Measurements from ENCODE around the gene CYB561D2.

Gene CYB561D2

DNA sequence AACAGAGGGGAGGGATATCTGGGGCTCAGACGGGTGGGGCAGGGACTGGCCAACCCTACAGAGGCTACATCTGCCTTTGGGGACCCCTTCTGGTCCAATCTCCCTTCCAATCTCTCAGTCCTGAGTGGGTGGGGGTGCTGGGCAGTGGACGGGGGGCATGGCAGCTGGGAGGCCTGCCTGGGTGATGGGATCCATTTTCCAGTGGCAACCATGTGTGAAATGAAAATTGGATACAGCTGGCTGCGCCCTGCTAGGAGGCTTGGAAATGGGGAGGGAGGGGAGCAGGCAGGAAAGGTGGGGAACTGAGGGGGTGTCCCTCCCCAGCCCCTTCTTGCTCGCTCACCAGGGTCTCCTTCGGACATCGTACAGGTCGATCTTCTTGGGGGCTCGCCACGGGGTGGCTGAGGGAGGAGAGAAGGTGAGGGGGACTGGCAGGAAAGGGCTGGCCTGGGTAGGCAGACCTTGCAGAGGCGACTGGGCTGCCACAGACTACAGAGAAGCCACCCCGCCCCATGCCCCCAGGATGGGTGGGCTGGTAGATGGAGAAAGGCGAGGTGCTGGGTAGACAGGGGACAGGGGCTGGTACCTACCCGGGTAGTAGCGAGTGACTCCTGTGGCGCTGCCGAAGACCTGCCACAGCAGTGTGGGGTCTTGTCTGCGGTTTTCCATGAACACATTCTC, 29.9 kb downstream of the CYB561D2 start:
- no peak overlapping the region for H3K4me3 ChIP-seq (ENCODE audit: extremely low read depth, insufficient read depth, low read length, poor library complexity, severe bottlenecking)
- H3K4me1 ChIP-seq (ENCODE audit: control insufficient read depth, insufficient read depth, low read length, poor library complexity, severe bottlenecking): no peaks in the 10 kb centered on the region
- H3K27ac ChIP-seq (ENCODE audit: low read depth, low read length, severe bottlenecking): no peak overlapping the region
- WGBS, 2 experiments (ENCODE audit: insufficient coverage in 2 of 2): 89 to 92% methylated on average over 14 to 15 of the region's 17 CpGs
- no peaks in the 10 kb centered on the region for H3K36me3 ChIP-seq (ENCODE audit: control insufficient read depth, insufficient read depth, low read length)
- no peaks in the 10 kb centered on the region for H3K9me3 ChIP-seq (ENCODE audit: control insufficient read depth, low read length)

DNA sequence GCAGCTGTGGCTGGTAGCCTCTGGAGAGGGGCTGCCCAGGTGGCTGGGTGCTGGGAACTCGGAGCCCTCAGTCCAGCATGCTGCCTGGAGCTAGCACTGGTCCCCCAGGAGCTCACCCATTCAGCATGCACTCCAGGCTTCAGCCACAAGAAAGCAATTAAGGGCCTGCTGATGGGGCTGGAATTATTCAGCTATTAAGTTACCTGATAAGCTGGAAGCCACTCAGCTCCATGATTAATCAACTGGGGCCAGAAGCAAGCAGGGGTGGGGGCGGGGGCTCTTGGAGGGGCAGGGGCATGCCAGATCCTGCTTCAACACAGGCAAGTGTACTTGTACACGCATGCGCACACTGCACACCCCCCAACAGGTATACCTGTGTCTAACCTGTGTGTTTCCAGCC, 30.7 kb downstream of the CYB561D2 start:
- Histone ChIP-seq H3K4me1 (ENCODE audit: control insufficient read depth, insufficient read depth, low read length, poor library complexity, severe bottlenecking) (no peaks in the 10 kb centered on the region), H3K4me3 (ENCODE audit: extremely low read depth, insufficient read depth, low read length, poor library complexity, severe bottlenecking) (no peak overlapping the region), H3K27ac (ENCODE audit: low read depth, low read length, severe bottlenecking) (no peak overlapping the region), H3K36me3 (ENCODE audit: control insufficient read depth, insufficient read depth, low read length) (no peaks in the 10 kb centered on the region), H3K9me3 (ENCODE audit: control insufficient read depth, low read length) (no peaks in the 10 kb centered on the region)
- 97 to 100% methylated on average over 4 of the region's 4 CpGs for WGBS, 2 experiments (ENCODE audit: insufficient coverage in 2 of 2)

DNA sequence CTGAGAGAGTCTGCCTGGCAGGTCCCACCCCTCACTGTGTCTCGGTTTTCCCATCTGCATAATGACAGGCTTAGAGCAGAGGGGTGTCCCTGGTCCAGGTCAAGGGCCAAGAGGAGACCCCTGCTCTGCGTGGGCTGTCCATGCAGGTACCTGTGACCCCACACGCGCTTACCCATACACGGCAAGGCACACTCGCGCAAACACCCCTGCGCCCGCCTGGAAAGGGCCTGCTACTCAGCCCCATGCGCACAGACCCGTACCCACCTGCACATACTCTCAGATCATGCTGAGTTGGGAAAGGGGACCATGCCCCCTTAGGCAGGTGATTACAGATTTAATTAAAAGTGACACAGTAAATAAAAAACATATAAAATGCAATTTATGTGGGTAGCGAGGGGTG, 32.1 kb downstream of the CYB561D2 start:
- no peaks in the 10 kb centered on the region for H3K36me3 ChIP-seq (ENCODE audit: control insufficient read depth, insufficient read depth, low read length)
- no peak overlapping the region for H3K4me3 ChIP-seq (ENCODE audit: extremely low read depth, insufficient read depth, low read length, poor library complexity, severe bottlenecking)
- no peak overlapping the region for H3K27ac ChIP-seq (ENCODE audit: low read depth, low read length, severe bottlenecking)
- H3K9me3 ChIP-seq (ENCODE audit: control insufficient read depth, low read length): no peaks in the 10 kb centered on the region
- WGBS, 2 experiments (ENCODE audit: insufficient coverage in 2 of 2): 69 to 83% methylated on average over 3 to 10 of the region's 12 CpGs
- H3K4me1 ChIP-seq (ENCODE audit: control insufficient read depth, insufficient read depth, low read length, poor library complexity, severe bottlenecking): no peaks in the 10 kb centered on the region

DNA sequence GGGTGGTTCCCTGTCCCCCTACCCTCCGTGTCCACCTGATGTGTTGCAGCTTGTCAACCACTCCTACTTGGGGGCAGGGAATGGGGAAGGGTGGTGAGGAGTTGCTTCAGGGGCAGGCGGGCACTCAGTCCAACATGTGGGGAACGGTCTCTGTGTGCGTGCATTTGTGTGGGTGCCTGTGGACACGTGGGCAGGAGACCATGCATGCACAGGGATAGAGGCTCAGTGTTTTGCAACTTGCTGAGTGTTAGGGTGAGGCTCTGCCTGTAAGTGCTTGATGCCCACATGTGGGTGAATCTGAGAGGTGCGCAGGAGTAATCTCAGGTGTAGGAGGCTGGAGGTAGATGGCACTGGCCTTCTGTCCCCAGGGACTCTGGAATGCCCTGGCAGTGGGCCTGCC, 33.1 kb downstream of the CYB561D2 start:
- H3K9me3 ChIP-seq (ENCODE audit: control insufficient read depth, low read length): no peaks in the 10 kb centered on the region
- H3K4me3 ChIP-seq (ENCODE audit: extremely low read depth, insufficient read depth, low read length, poor library complexity, severe bottlenecking): no peak overlapping the region
- H3K27ac ChIP-seq (ENCODE audit: low read depth, low read length, severe bottlenecking): no peak overlapping the region
- WGBS, 2 experiments (ENCODE audit: insufficient coverage in 2 of 2): 74 to 94% methylated on average over 4 to 6 of the region's 6 CpGs
- H3K4me1 ChIP-seq (ENCODE audit: control insufficient read depth, insufficient read depth, low read length, poor library complexity, severe bottlenecking): peaks cover 5% of the 10 kb centered on the region
- no peaks in the 10 kb centered on the region for H3K36me3 ChIP-seq (ENCODE audit: control insufficient read depth, insufficient read depth, low read length)

DNA sequence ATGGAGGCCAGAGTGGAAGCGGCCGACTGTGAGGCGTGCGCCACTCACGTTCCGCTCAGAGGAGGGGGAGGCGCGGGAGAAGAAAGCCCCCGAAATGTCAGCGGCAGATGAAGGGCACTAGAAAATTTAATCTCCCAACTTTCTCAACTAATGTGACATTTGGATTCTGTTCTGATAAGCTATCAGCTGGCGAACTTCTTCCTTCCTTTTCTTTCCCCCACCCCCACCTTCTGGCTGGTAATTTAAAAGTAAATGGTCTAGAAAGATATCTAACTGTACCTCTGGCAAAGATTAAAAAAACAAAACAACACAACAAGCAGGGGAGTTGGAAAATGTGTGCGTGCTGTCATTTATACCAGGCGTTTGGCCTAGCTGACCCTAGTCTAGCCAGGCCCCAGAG, 35.1 kb downstream of the CYB561D2 start:
- Histone ChIP-seq H3K27ac (ENCODE audit: low read depth, low read length, severe bottlenecking) (no peak overlapping the region), H3K9me3 (ENCODE audit: control insufficient read depth, low read length) (no peaks in the 10 kb centered on the region), H3K4me3 (ENCODE audit: extremely low read depth, insufficient read depth, low read length, poor library complexity, severe bottlenecking) (no peak overlapping the region), H3K4me1 (ENCODE audit: control insufficient read depth, insufficient read depth, low read length, poor library complexity, severe bottlenecking) (peaks cover 8% of the 10 kb centered on the region), H3K36me3 (ENCODE audit: control insufficient read depth, insufficient read depth, low read length) (no peaks in the 10 kb centered on the region)
- 85 to 87% methylated on average over 9 to 11 of the region's 13 CpGs for WGBS, 2 experiments (ENCODE audit: insufficient coverage in 2 of 2)

DNA sequence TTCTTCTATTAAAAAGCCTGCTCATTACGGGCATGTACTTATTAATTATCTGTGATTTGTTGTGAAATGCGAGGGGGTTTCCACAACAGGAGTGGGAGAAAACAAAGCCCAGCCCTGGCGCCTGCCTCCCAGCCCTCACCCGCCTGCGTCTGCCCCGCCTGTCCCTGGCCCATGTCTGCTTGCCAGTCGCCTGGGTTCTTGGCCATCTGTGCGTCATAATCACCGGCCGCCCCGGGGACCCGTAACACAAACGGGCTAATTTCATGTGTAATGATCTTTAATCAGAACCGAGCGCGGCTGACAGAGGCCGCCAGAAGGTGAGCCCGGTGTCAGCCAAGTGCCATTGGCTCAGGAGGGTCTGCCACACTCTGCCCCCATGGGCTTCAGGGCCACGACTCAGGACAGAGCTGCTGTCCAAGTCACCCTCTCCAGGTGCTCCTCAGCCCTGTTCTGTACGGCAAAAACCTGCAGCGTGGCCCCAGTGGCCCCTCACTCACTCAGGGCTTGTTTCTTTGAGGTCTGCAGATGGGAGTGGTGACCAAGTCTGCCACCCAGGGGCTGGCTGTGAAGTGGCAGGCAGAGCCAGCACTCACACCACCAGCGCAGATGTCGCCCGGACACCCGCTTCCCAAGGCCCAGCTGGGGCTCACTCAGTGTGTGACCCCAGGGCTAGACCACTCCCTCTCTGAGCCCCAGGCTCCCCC, 37.5 kb downstream of the CYB561D2 start:
- Histone ChIP-seq H3K36me3 (ENCODE audit: control insufficient read depth, insufficient read depth, low read length) (no peaks in the 10 kb centered on the region), H3K4me3 (ENCODE audit: extremely low read depth, insufficient read depth, low read length, poor library complexity, severe bottlenecking) (no peak overlapping the region), H3K9me3 (ENCODE audit: control insufficient read depth, low read length) (no peaks in the 10 kb centered on the region), H3K27ac (ENCODE audit: low read depth, low read length, severe bottlenecking) (no peak overlapping the region), H3K4me1 (ENCODE audit: control insufficient read depth, insufficient read depth, low read length, poor library complexity, severe bottlenecking) (peaks cover 8% of the 10 kb centered on the region)
- 81 to 82% methylated on average over 22 to 25 of the region's 25 CpGs for WGBS, 2 experiments (ENCODE audit: insufficient coverage in 2 of 2)

DNA sequence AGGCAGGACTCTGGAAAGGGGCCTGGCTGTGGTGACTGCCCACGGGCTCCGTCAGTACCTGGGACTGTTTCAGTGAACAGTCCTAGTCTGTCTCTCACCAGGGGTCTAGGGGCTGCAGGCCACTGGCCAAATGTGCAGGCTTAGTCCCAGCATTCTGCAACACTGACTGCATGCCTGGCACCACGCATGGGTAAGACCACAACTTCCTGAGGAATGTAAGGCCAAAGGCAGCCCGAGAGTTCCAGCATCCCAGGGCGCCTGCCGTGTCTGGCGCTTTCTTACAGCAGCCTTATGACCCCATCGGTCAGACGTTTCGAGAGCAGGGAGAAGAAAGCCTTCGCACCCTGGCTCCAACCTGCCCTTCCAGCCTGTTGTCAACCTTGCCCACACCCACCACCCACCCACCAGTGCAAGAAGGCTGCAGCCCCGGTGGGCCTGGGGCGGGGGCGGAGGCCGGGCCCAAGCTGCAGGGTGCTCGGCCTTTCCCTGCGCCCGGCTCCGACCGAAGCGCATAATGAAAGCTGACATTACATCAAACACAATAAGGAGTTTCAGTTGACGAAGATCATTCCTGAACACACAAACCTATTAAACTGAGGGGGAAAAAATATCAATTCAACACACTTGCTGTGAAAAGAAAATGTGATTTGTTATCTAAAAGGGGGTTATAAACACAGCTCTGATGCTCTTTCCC, 38.2 kb downstream of the CYB561D2 start:
- peaks cover 8% of the 10 kb centered on the region for H3K4me1 ChIP-seq (ENCODE audit: control insufficient read depth, insufficient read depth, low read length, poor library complexity, severe bottlenecking)
- no peaks in the 10 kb centered on the region for H3K9me3 ChIP-seq (ENCODE audit: control insufficient read depth, low read length)
- H3K27ac ChIP-seq (ENCODE audit: low read depth, low read length, severe bottlenecking): no peak overlapping the region
- H3K4me3 ChIP-seq (ENCODE audit: extremely low read depth, insufficient read depth, low read length, poor library complexity, severe bottlenecking): no peak overlapping the region
- no peaks in the 10 kb centered on the region for H3K36me3 ChIP-seq (ENCODE audit: control insufficient read depth, insufficient read depth, low read length)
- 72 to 82% methylated on average over 5 to 14 of the region's 22 CpGs for whole genome bisulfite sequencing, 2 experiments (ENCODE audit: insufficient coverage in 2 of 2)

DNA sequence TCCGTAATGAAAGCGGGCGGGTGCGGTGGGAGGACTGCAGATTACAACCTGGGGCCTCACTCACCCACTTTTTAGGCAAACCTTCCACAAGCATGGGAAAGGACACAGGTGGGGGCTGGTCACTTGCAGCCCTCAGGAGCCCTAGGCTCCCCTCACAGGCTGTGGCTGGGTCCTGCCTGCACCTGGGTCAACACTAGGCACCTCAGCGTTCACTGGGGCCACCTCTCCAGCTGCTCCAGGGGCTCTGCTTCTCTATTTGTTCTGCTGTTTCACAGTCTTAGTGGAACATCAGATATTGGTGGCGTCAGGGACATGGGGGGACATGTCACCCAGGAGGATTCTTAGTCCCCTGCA, 38.7 kb downstream of the CYB561D2 start:
- peaks cover 8% of the 10 kb centered on the region for H3K4me1 ChIP-seq (ENCODE audit: control insufficient read depth, insufficient read depth, low read length, poor library complexity, severe bottlenecking)
- no peak overlapping the region for H3K4me3 ChIP-seq (ENCODE audit: extremely low read depth, insufficient read depth, low read length, poor library complexity, severe bottlenecking)
- H3K9me3 ChIP-seq (ENCODE audit: control insufficient read depth, low read length): no peaks in the 10 kb centered on the region
- 86 to 97% methylated on average over 2 to 6 of the region's 6 CpGs for WGBS, 2 experiments (ENCODE audit: insufficient coverage in 2 of 2)
- no peaks in the 10 kb centered on the region for H3K36me3 ChIP-seq (ENCODE audit: control insufficient read depth, insufficient read depth, low read length)
- H3K27ac ChIP-seq (ENCODE audit: low read depth, low read length, severe bottlenecking): no peak overlapping the region

DNA sequence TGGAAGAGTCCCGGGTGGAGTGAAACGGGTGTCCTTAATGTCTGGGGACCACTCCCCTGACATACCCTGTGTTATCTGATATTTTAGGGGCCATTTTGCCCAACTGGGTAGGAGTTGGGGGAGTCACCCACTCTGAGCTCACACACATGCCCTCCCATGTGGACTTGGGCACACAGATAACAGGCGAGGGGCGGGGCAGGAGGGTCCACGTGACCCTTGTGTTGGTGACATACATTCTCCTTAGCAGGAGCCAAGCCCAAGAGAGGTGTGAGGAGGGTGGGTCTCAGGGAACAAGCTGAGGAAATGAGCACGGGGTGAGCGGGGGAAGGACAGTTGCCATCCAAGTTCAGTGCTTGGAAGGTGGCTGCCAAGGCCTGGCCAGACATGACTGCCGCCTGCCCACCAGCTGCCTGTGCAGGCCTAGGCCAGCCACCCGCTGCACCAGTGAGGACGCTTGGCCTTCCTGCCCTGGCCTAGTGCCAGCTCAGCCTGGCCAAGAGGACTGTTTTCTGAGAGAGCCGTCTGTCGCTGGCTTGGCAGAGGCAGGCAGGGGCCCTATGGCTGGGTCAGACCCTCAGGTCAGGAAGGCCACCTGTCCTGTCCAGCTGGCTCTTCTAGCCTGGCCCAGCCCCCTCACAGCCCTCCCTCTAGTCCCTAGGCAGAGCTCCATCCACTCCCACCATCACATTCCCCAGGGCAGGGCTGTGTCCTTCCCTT, 40.0 kb downstream of the CYB561D2 start:
- no peaks in the 10 kb centered on the region for H3K36me3 ChIP-seq (ENCODE audit: control insufficient read depth, insufficient read depth, low read length)
- H3K4me3 ChIP-seq (ENCODE audit: extremely low read depth, insufficient read depth, low read length, poor library complexity, severe bottlenecking): no peak overlapping the region
- H3K27ac ChIP-seq (ENCODE audit: low read depth, low read length, severe bottlenecking): no peak overlapping the region
- H3K9me3 ChIP-seq (ENCODE audit: control insufficient read depth, low read length): no peaks in the 10 kb centered on the region
- H3K4me1 ChIP-seq (ENCODE audit: control insufficient read depth, insufficient read depth, low read length, poor library complexity, severe bottlenecking): peaks cover 8% of the 10 kb centered on the region
- WGBS, 2 experiments (ENCODE audit: insufficient coverage in 2 of 2): 87 to 95% methylated on average over 7 to 11 of the region's 12 CpGs

DNA sequence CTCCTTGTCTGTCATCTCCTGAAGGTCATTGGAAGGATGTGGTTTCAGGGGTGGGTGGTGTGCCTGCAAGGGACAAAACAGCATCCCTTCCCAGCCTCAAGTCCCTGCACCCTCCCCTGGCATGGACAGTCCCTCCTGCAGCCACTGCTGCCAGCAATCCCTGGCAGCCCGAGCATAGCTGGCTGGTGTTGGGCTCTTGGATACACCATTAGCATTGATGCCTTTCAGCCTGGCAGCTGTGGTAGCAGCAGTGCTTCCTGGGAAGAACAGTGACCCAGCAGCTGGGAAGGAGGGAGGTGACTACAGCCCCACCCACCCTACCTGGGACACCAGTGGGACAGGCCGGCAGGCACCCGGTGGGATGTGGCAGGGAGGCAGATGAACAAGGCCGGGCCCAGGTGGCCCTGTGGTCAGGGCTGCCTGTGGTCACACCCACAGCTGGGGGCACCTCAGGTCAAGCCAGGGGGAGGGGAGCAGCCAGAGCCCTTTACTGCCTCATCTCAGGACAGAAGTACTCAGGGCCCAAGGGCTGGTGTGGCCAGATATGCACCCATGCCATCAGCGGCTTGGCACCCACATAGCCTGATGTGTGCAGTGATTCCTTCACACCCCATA, 41.5 kb downstream of the CYB561D2 start:
- no peaks in the 10 kb centered on the region for H3K36me3 ChIP-seq (ENCODE audit: control insufficient read depth, insufficient read depth, low read length)
- H3K9me3 ChIP-seq (ENCODE audit: control insufficient read depth, low read length): no peaks in the 10 kb centered on the region
- H3K4me1 ChIP-seq (ENCODE audit: control insufficient read depth, insufficient read depth, low read length, poor library complexity, severe bottlenecking): peaks cover 8% of the 10 kb centered on the region
- H3K27ac ChIP-seq (ENCODE audit: low read depth, low read length, severe bottlenecking): no peak overlapping the region
- H3K4me3 ChIP-seq (ENCODE audit: extremely low read depth, insufficient read depth, low read length, poor library complexity, severe bottlenecking): no peak overlapping the region
- 75 to 76% methylated on average over 4 to 5 of the region's 5 CpGs for WGBS, 2 experiments (ENCODE audit: insufficient coverage in 2 of 2)

Measured in mesodermal cell (in vitro differentiated cells).